CD14-positive monocyte (primary cell): ENCODE results near the gene RGS7. TPM values are rescaled to one million over a fixed set of nuclear protein-coding genes. Genes with fewer than 3 reads are reported as not detected.

Experiments used
- DNase-seq, 3 donors: peaks; one replicate each; pipeline ENCODE4 v3.0.0-alpha.2; 2011 to 2022
- H2AFZ ChIP-seq: 2 replicates; pipeline ENCODE4 v1.6.0; 2012; ENCODE audit warnings: mild to moderate bottlenecking, low read depth, low read length, inconsistent platforms; ENCODE audit not compliant: insufficient read depth, poor library complexity, severe bottlenecking
- H3K27ac ChIP-seq, 2 donors: 1 replicate in 1 of 2; 2 replicates in 1 of 2; pipeline ENCODE4 v1.5.1; 2012 to 2013; ENCODE audit warnings: low read length in 2 of 2, control low read depth in 1 of 2, inconsistent platforms in 1 of 2, low read depth in 1 of 2, mild to moderate bottlenecking in 1 of 2
- H3K27me3 ChIP-seq, 2 donors: one replicate each; pipeline versions ENCODE4 v1.6.0 to v1.6.1; 2011 to 2013; ENCODE audit warnings: low read length in 2 of 2; ENCODE audit not compliant: control insufficient read depth in 2 of 2, insufficient read depth in 2 of 2
- H3K36me3 ChIP-seq, 2 donors: replicated peaks in 1 of 2; 1 replicate in 1 of 2; 2 replicates in 1 of 2; pipeline versions ENCODE4 v1.5.1 to v1.6.1; 2012 to 2013; ENCODE audit warnings: low read length in 2 of 2, control low read depth in 1 of 2, inconsistent platforms in 1 of 2, mild to moderate bottlenecking in 1 of 2; ENCODE audit not compliant: insufficient read depth in 2 of 2, control insufficient read depth in 1 of 2
- H3K4me1 ChIP-seq, 2 donors: 1 replicate in 1 of 2; 2 replicates in 1 of 2; pipeline versions ENCODE4 v1.5.1 to v1.6.1; 2012 to 2013; ENCODE audit warnings: low read length in 2 of 2, control low read depth in 1 of 2, inconsistent platforms in 1 of 2, mild to moderate bottlenecking in 1 of 2, moderate library complexity in 1 of 2; ENCODE audit not compliant: insufficient read depth in 2 of 2, control insufficient read depth in 1 of 2
- H3K4me2 ChIP-seq: replicated peaks from 2 replicates; pipeline ENCODE3; 2012; ENCODE audit warnings: low read length, moderate library complexity, mild to moderate bottlenecking; ENCODE audit not compliant: poor library complexity, severe bottlenecking; ENCODE audit errors: extremely low read depth
- H3K4me3 ChIP-seq, 3 experiments: fragments of 200-600 bp in 1 of 3; sonication (generic) in 1 of 3; replicated peaks in 1 of 3; 1 replicate in 2 of 3; 2 replicates in 1 of 3; pipeline ENCODE4 v1.5.1; 2011 to 2013; ENCODE audit warnings: low read length in 3 of 3, mild to moderate bottlenecking in 3 of 3, control low read depth in 2 of 3, low read depth in 2 of 3, inconsistent platforms in 1 of 3, moderate library complexity in 1 of 3
- H3K79me2 ChIP-seq: 2 replicates; pipeline ENCODE4 v1.6.0; 2012; ENCODE audit warnings: mild to moderate bottlenecking, control low read depth, inconsistent platforms, low read length, moderate library complexity; ENCODE audit not compliant: insufficient read depth
- H3K9ac ChIP-seq: 2 replicates; pipeline ENCODE4 v1.6.0; 2017; ENCODE audit warnings: low read length, mild to moderate bottlenecking; ENCODE audit not compliant: insufficient read depth, poor library complexity, severe bottlenecking
- H3K9me3 ChIP-seq, 2 donors: replicated peaks in 1 of 2; 1 replicate in 1 of 2; 2 replicates in 1 of 2; pipeline versions ENCODE4 v1.5.1 to v1.6.1; 2012 to 2013; ENCODE audit warnings: low read length in 2 of 2, control low read depth in 1 of 2; ENCODE audit not compliant: control insufficient read depth in 1 of 2, insufficient read depth in 1 of 2
- H4K20me1 ChIP-seq: 2 replicates; pipeline ENCODE4 v1.6.0; 2012; ENCODE audit warnings: mild to moderate bottlenecking, low read length, control low read depth, moderate library complexity; ENCODE audit not compliant: insufficient read depth
- H3K27ac Mint-ChIP-seq, 7 donors: one replicate each; pipeline ENCODE4 v1.8.0; 2020; ENCODE audit warnings: mild to moderate bottlenecking in 7 of 7, mixed read lengths in 7 of 7, moderate library complexity in 6 of 7, inconsistent platforms in 2 of 7
- H3K27me3 Mint-ChIP-seq, 3 donors: one replicate each; pipeline ENCODE4 v1.8.0; 2021 to 2022; ENCODE audit warnings: low read depth in 3 of 3, mild to moderate bottlenecking in 3 of 3, mixed read lengths in 3 of 3, moderate library complexity in 3 of 3, inconsistent platforms in 1 of 3
- H3K36me3 Mint-ChIP-seq, 2 donors: one replicate each; pipeline ENCODE4 v1.8.0; 2020; ENCODE audit warnings: mixed read lengths in 2 of 2, inconsistent platforms in 1 of 2, mild to moderate bottlenecking in 1 of 2
- H3K4me1 Mint-ChIP-seq: one replicate; pipeline ENCODE4 v1.8.0; 2020; ENCODE audit warnings: mild to moderate bottlenecking, mixed read lengths
- H3K4me3 Mint-ChIP-seq, 2 donors: one replicate each; pipeline ENCODE4 v1.8.0; 2020; ENCODE audit warnings: mild to moderate bottlenecking in 2 of 2, mixed read lengths in 2 of 2, moderate library complexity in 1 of 2
- H3K9me3 Mint-ChIP-seq, 7 donors: one replicate each; pipeline ENCODE4 v1.8.0; 2020 to 2022; ENCODE audit warnings: mixed read lengths in 7 of 7, mild to moderate bottlenecking in 6 of 7, moderate library complexity in 6 of 7, inconsistent platforms in 2 of 7
- CTCF ChIP-seq: fragments of 200-600 bp; IDR thresholded peaks from one replicate; pipeline ENCODE4 v1.8.0; 2022; ENCODE audit warnings: antibody characterized with exemption, mild to moderate bottlenecking
- WGBS: methylation state at CpG from one replicate; pipeline ENCODE4 v1.1.5; 2013; ENCODE audit warnings: missing lambda C conversion rate; ENCODE audit not compliant: insufficient coverage; 5-methylcytosine and 5-hydroxymethylcytosine counted together
- intact Hi-C, 2 donors: fragments of 100-400 bp; cut with micrococcal nuclease; formaldehyde crosslinking; loops; one replicate each; pipeline versions ENCODE4 v1.15.0 to v1.15.1; 2023
- polyA plus RNA-seq, 3 donors: library from polyadenylated mRNA; depleted of rRNA in 1 of 3; unstranded in 2 of 3; stranded (reverse) in 1 of 3; fragments of 300-500 nt in 2 of 3; fragments of >200 nt in 1 of 3; fragmentation: Illumina TruSeq in 2 of 3; gene quantifications; 1 replicate in 2 of 3; 2 replicates in 1 of 3; pipeline ENCODE4 v1.2.3, GENCODE V29; 2012 to 2021

Gene RGS7
- polyA plus RNA-seq, 3 donors: not detected

GRCh38 chr1:241172486-241172885 lies 184.5 kb downstream of the RGS7 start:
- Histone ChIP-seq H3K4me1 (no peaks in the 10 kb centered on the region), H3K9me3 (peaks cover 4 to 9% of the 10 kb centered on the region in 2 donors), H3K4me3 (no peak overlapping the region), H3K79me2 (no peaks in the 10 kb centered on the region), H2AFZ (no peak overlapping the region), H3K27me3 (no peaks in the 10 kb centered on the region), H4K20me1 (no peaks in the 10 kb centered on the region), H3K9ac (no peak overlapping the region), H3K4me2 (no peak overlapping the region), H3K36me3 (no peaks in the 10 kb centered on the region), H3K27ac (no peak overlapping the region)
- no peak overlapping the region for H3K4me3 Mint-ChIP-seq
- H3K9me3 Mint-ChIP-seq: peaks cover 0 to 13% (median 7%) of the 10 kb centered on the region in 7 donors
- no peaks in the 10 kb centered on the region for H3K4me1 Mint-ChIP-seq
- no peak for DNase-seq
- no peak overlapping the region for H3K27ac Mint-ChIP-seq
- H3K27me3 Mint-ChIP-seq: no peaks in the 10 kb centered on the region
- H3K36me3 Mint-ChIP-seq: no peaks in the 10 kb centered on the region
- intact Hi-C loops: no loop called here
- no peak for TF ChIP-seq CTCF

GRCh38 chr1:241171991-241172390 lies 185.0 kb downstream of the RGS7 start:
- Mint-ChIP-seq H3K27ac (no peak overlapping the region), H3K36me3 (no peaks in the 10 kb centered on the region), H3K27me3 (no peaks in the 10 kb centered on the region), H3K4me1 (no peaks in the 10 kb centered on the region), H3K4me3 (no peak overlapping the region), H3K9me3 (peaks cover 0 to 12% (median 5%) of the 10 kb centered on the region in 7 donors)
- Histone ChIP-seq H3K4me1 (no peaks in the 10 kb centered on the region), H3K4me2 (no peak overlapping the region), H4K20me1 (no peaks in the 10 kb centered on the region), H3K27ac (no peak overlapping the region), H3K79me2 (no peaks in the 10 kb centered on the region), H3K27me3 (no peaks in the 10 kb centered on the region), H3K9me3 (peaks cover 6 to 7% of the 10 kb centered on the region in 2 donors), H3K36me3 (no peaks in the 10 kb centered on the region), H2AFZ (no peak overlapping the region), H3K9ac (no peak overlapping the region), H3K4me3 (no peak overlapping the region)
- TF ChIP-seq CTCF: no peak
- no peak for DNase-seq
- 70% methylated on average over 1 of the region's 3 CpGs for WGBS
- intact Hi-C loops: no loop called here
